GM18499 (cell line): ENCODE data around the gene NPTN.

ENCODE experiments used
- ATAC-seq: cut with Tn5 transposase; IDR thresholded peaks from one replicate; pipeline ENCODE4 v1.9.1; 2021; ENCODE audit warnings: moderate number of reproducible peaks; ENCODE audit not compliant: insufficient read depth, unreplicated experiment

Gene NPTN

GRCh38 chr15:73633991-73634495 lies 854 bp upstream of the NPTN start:
- ATAC-seq, result no peak

GRCh38 chr15:73632670-73633058 lies 525 bp downstream of the NPTN start:
- ATAC-seq, result no peak

GRCh38 chr15:73631915-73632669 lies 1.1 kb downstream of the NPTN start:
- ATAC-seq, result no peak

DNA sequence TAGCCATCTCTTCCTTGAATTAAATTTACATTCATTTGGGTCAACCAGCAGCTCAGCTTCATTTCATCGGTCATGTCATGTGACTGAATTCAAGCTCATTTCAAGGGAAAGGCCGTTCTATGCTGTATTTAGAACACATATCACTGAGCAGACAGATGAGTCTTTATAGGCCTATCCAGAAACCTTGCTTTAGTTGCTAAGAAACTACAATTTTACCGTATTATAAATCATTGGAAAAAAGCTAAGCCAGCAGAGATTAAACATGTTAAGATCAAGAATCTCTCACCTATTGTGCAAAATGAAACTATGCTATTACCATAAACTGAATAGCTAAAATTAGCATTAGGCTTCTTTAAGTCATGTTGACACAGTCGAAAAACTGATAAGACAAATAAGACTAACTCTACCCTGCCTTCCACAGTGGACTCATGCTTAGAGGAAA lies 2.2 kb downstream of the NPTN start:
- ATAC-seq, result no peak

DNA sequence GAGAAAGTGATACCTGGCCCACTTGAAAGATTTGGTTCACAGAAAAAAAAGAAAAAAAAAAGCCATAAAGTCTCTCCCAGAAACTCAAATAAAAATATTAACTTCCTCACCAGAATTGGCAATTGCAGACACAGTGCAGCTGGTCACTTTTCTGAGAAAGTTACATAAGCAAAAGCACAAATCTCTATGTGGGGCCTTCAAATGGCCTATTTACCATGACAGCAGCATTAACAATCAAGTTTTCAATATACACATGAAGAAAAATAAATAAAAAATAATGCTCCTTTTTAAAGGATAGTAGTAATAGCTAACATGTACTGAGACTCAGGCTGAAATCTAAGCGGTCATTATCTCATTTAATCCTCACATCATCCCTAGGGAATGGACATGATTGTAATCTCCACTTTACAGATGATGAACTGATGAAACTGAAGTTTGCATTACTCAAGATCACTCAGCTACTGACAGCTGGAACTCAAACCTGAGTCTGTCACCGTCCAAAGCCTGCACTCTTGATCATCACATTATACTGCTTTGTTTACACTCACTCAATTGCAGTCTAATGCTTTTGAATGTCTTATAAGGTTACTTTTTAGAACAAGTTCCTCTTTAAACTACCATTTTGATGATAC lies 3.3 kb downstream of the NPTN start:
- no peak for ATAC-seq

DNA sequence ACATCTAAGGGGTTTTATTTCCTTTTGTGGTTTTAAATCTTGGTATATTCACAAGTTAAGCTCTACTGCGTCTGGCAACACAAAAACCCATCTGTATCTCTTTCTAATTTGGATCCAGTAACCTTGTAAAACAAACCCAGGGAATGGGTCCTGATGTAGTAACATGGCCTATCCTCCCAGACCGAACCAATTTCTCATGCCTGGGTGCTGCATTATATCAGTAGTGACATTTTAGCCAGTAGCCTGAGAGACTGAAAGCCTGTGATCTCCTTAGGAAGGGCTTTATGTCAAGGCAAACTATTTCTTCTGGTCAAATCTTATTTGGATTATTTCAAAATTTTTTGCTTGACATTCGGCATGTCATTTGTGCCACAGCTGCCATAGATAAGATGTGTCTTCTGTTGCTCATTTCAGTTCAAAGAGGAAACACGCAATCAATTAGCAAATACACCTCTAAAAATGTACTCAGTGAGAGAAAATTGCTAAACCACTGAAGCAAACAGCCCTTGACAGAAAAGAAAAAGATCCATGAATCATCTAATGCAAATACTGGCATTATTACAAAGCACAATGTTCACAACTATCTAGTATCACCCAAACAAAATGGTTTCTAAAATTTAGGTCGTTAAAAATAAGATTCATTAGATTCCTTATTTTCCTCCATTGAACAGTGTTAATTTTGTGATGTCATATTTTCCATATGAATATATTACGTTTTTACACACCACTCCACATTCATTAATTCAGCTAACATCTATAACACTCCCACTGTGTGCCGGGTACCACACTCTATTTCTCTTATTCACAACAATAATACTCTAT lies 4.0 kb downstream of the NPTN start:
- ATAC-seq, result no peak

DNA sequence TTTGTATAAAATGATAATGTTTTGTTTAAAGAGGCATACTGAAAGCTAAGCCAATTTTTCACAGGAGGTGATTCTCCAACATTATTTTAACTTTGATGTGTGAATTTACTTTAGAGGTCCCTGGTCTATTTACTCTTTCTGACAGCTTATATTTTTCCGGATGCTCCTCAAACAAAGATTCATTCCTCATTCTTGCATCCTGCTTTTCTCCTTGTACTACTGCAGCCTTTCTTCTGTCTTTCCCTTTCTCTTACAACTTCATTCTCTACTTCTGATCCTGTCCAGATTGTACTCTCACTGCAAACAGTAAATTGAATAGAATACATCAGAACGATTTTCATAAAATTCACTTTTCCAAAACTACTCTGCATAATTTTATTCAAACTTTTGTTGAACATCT lies 5.1 kb downstream of the NPTN start:
- ATAC-seq, result no peak

GRCh38 chr15:73626072-73626471 lies 7.1 kb downstream of the NPTN start:
- no peak for ATAC-seq

DNA sequence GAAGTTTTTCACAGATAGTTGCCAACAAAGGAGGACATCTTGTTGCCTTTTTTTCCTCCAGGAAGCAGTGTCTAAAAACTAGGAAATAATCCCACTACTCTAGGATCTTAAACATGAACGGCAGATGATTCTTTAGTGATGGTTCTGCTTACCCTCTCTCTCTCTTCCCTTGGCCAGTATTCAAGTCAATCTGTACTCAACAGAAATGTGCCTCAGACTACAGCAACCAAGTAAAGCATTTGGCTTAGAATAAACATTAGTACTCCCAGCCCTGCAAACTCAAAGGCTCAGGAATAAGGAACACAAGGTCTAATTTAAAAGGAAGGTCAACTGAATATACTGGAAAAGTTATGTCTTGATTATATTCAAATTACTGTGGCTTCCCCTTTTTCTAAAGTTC lies 8.7 kb downstream of the NPTN start:
- no peak for ATAC-seq

- ATAC-seq, result no peak
Measured at GRCh38 chr15:73621286-73621826, 11.8 kb downstream of the NPTN start.

DNA sequence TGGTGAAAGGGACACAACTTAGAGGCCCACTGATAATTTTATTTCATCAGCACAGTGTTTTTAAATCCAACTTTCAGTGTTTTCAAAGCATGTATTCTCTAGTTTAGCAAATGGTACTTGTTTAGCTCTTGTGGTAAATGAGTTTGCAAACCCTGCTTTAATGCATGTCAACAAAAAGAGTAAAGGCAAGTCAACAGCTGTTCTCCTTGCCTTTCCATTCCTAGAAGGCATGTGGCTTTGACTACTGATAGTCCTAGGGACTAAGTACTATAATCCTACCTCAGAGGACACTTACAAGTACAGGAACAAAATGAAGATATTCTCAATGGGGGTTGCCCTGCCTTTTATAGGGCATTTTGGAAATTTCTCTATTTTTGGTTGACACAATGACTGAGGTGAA lies 13.1 kb downstream of the NPTN start:
- ATAC-seq, result no peak

GRCh38 chr15:73617913-73618312 lies 15.3 kb downstream of the NPTN start:
- ATAC-seq, result no peak

GRCh38 chr15:73617301-73617831 lies 15.8 kb downstream of the NPTN start:
- no peak for ATAC-seq

- no peak for ATAC-seq
Measured at GRCh38 chr15:73608941-73609340, 24.2 kb downstream of the NPTN start.

GRCh38 chr15:73608475-73608874 lies 24.7 kb downstream of the NPTN start:
- ATAC-seq, result no peak

DNA sequence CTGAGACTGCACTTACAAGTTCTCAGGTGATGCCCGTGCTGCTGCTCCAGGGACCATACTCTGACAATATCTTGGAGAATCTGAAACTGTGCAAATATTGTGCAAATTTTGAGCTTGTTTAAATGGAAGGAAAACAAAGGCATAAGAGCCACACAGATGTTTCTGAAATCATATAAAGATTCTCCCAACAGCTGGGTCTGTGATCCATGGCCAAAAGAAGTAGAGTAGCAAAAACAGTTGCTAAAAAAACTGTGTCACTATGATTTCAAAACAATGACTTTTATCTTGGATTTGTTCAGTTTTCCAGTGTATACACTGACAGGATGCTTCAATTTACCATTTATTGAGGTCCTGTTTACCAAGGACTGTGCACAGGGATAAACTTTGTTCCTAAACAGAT lies 25.3 kb downstream of the NPTN start:
- ATAC-seq, result no peak

- no peak for ATAC-seq
Measured at GRCh38 chr15:73607405-73607804, 25.8 kb downstream of the NPTN start.

DNA sequence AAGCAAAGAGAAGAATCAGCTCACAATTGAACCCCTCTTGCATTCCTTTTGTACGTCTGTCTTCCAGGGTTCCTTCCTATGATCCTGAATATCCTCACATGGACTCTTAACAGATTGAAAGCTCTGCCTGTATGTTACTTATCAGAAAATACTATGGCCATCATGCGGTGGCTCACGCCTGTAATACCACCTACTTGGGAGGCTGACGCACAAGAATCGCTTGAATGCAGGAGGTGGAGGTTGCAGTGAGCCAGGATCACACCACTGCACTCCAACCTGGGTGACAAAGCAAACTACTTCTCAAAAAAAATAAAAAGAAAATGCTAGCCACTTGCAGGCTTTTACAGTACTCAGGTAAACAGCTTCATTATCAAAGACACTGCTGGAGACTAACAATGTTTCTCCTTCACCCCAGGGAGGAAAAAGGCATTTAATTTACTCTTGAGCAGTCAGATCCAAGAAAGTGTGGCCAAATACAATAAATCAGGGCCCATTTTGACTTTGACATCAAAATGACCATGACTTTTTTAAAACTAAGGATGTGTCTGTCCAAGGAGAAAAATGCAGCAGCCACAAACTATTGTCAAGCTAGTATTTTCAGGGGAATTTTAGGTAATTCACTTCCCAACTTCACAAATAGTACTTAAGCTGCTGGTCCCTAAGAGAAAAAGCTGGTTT lies 27.3 kb downstream of the NPTN start:
- ATAC-seq, result no peak

DNA sequence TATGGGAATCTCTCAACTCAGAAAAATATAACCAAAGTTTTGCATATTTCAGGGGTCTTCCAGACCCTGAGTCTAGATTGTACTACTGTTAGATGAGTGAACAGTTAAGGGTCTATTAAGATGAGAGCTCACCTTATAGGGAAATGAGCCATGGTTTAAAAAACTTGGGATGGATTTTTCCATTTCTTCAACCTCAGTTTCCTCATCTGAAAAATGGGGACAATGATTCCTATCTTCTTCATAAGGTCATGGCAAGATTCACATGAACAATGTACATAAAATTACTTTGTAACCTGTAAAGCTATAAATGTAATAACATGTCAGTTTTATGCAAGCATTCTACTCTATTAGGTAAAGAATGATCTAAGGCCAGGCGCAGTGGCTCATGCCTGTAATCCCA lies 28.7 kb downstream of the NPTN start:
- no peak for ATAC-seq

DNA sequence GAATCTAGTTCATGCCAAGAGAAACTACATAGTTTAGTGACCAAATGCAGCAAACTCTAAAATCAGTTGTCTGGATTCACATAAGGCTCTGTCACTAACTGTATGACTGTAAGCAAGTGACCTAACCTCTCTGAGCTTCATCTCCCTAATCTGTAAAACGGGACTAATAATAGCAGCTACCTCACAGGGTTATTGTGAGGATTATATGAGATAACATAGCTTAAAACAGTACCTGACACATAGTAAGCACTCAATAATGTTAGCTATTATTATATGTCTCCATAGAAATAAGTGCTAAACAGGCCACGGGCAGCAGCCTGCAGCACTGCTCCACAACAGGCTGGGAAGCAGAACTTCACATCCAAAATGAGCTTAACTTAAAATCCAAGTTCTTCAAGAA lies 30.2 kb downstream of the NPTN start:
- ATAC-seq, result no peak
